GM18873 (cell line): ENCODE data around the gene TCIRG1.

Source experiments
- ATAC-seq: cut with Tn5 transposase; IDR thresholded peaks from one replicate; pipeline ENCODE4 v1.9.1; 2021; ENCODE audit warnings: mild to moderate bottlenecking, moderate library complexity, moderate number of reproducible peaks; ENCODE audit not compliant: unreplicated experiment, low FRiP score

The TCIRG1 gene

DNA sequence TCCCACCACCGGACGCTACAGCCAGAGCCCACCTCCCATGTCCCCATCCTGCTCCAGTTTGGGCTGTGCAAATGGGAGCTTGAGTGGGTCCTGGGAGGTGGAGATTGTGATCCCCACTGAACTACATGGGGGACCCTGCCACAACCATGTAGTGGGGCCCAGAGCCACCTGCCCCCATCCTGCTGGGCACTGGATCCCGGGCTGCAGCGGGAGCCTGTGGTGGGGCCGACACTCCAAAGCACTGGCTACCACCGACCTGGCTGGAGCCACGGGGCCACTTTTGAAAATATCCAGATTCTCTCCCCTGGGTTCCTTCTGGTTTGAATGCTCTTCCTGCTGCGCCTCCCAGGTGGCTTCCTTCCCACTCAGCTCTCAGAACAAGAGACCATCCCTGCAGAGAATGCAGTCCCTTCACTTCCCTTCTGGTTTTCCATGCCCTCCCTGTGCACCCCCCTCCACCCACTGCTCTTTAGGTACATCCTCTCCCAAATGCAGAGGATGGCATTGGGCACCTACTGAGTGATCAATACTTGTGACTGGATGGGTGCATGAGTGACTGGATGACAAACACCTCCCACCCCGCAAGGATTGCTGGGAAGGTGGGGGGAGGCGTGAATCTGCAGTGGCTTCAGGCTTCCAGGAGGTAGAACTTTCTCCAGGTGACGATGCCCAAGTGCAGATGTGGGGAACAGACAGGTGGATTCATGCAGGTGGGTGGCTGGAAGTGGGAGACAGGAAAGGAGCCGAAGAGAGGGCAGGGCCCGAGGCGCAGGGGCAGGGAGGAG lies 34.1 kb upstream of the TCIRG1 start:
- no peak for ATAC-seq

DNA sequence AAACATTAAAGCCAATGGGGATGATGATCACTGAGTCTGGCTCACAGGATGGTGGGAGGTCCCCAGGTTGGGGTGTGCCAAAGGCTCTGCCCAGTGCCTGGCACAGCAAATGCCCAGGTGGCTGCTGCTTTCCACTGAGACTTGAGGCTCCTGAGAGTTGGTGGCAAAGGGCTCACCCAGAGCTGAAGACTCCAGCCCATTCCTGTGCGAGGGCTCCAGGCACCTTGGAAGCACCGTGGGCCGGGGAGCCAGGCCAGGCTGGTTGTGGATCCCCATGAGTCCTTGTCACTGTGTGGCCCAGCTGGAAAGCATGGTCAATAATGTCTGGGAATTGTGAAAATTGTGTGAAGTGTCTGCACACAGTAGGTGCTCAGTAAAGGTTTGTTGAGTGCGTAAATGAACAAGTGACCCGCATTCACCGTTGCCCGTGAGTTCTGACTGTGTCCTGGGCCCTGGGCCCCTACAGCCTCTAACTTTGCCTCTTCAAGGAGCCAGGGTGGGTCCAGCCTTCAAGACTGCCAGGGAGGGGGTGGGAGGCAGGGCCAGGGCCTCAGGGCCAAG lies 32.1 kb upstream of the TCIRG1 start:
- no peak for ATAC-seq

DNA sequence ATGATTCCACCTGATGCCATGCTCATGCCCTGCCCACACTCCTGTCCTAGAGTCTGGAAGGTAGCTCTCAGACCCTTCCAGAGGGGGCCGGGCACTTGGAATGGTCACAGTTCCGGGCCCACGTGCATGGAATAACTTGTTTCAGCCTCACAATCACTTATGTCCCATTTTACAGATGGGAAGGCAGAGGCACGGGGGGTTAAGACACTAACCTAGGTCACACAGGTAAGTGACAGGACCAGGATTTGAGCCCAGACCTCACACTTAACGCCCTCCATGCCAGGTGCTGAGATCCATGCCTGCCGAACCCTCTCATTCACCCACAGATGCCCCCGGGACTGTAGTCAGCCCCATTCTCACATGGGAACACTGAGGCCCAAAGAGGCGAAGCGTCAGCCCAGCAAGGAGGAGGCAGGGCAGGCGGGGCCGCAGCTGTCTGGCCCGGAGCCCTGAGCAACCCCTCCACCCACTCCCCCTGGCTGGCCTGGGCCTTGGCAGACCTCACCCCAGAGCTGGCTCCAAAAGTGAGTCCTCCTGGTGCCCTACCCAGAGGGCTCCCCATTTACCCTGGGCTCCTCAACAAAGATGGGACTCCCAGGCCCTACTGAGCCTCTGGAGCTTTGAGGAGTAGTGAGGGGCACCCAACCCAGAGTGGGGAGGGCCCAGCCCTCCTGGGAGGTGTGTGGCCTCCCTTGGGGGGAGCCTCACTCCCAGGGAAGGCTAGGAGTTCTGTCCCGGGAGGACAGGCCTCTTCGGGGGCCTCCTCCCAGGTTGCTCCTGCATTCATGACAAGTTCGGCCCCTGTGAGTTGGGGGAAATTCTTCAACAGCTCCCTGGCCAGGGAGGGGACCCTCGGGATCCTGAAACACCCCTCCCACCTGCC lies 31.1 kb upstream of the TCIRG1 start:
- ATAC-seq, result no peak

DNA sequence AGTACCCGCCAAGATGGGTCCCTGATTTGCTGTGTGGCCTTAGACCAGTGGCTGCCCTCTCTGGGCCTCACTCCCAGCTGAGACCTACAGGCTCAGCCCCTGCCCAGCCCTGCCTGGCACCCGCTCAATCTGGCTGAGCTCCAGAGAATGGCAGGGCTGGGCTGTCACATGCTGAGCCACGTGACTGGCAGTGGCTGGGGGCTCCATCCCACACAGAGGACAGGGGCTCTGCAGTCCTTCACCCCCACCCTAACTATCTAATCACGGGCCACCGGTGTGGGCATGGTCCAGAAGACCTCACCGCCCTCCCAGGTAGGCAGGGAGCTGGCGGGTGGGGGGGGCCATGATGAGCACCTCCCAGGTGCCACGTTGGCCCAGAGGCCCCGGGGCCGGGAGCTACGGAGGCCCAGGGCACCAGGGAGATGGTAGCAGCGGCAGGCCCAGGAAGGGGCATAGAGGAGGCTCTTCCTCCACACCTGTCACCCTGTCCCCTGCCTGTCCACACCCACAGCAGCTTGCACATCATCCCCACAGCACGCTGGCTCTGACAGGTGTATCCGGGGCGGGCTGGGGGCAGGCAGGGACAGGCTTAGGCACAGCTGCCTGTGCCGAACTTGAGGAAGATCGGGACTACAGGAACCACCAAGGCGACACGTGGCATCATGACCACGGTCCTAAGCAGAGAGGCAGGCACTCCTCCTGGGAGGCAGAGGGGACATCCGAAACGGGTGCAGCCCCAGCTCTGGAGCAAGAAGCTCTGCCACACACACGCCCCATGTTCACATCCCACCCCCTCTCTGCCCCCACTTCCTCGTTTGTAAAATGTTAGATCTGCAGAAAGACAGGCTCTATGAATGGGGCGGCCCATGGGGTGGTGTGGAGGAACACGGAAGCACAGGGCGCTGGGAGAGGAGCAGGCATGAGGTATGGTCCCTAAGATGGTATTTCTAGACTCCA lies 30.2 kb upstream of the TCIRG1 start:
- no peak for ATAC-seq

DNA sequence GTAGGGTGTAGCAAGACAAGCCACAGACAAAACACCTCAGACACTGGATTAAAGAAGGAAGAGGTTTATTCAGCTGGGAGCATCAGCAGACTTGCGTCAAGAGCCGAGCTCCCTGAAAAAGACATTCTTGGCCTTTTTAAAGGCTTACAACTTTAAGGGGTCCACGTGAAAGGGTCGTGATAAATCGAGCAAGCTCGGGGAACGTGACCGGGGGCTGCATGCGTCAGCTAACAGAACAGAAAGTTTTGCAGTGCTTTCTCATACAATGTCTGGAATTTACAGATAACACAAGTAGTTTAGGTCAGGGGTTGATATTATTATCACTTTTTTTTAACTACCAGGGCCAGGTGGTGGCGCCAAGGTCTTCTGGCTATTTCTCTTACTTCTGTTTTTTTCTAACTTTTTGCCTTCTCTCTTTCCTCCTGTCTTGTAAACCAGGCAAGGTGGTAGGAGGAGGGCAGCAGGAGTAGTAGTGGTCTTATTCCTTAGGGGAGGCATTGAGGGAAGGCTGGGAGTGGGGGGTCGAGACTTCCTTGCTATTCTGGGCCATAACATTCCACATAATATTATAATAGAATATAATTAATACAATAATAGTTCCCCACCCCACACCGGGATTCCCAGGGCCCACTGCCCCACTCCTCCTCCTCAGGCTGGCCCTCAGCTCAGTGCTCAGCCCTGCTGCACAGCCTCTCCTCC lies 29.3 kb upstream of the TCIRG1 start:
- no peak for ATAC-seq

DNA sequence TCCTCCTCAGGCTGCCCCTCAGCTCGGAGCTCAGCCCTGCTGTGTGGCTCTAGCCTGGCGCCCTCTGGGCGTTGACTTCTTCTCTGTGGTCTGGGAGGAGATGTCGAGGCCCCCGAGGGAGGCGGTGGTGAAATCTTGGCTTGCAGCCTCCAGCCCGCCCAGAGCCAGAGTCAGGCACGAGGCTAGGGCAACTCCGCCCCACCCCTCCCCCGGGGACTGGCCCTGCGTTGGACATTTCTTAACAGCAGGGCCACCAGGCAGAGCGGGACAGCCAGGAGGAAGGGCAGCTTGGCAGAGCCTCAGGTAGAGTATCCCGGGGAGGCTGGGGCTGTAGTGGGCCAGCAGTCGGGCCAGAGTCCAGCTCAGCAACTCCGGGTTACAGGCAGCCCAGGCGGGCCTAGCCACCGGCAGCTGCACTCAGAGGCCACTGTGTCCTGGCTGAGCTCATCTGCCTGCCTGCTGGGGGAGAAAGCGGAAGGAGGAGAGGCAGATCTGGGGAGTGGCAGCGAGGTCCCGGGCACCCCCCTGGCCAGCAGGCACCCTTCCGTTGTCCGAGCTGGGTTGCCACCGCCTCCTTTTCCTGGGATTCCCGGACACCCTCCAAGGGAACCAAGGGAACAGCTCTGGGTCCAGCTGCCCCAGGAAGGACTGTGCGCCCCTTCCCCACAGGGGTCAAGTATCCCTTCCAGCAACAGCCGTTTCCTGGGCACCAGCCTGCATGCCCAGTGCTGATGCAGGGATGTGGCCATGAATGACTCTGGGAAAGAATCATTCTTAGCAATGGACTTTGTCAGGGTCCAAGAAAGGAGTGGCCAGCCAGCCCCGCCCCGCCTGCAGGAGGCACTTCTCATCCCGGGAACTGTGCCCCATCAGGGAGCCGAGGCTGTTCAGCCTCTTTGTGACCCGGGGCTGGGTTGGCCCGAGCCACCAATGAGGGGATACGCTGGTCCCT lies 28.5 kb upstream of the TCIRG1 start, which contains the start of gene ALDH3B1:
Gene ALDH3B1, plus strand, starts transcription at position 238 of the 952 bp plus-strand sequence. CDS start 4,971 bp downstream, outside the sequence.
- no peak for ATAC-seq

DNA sequence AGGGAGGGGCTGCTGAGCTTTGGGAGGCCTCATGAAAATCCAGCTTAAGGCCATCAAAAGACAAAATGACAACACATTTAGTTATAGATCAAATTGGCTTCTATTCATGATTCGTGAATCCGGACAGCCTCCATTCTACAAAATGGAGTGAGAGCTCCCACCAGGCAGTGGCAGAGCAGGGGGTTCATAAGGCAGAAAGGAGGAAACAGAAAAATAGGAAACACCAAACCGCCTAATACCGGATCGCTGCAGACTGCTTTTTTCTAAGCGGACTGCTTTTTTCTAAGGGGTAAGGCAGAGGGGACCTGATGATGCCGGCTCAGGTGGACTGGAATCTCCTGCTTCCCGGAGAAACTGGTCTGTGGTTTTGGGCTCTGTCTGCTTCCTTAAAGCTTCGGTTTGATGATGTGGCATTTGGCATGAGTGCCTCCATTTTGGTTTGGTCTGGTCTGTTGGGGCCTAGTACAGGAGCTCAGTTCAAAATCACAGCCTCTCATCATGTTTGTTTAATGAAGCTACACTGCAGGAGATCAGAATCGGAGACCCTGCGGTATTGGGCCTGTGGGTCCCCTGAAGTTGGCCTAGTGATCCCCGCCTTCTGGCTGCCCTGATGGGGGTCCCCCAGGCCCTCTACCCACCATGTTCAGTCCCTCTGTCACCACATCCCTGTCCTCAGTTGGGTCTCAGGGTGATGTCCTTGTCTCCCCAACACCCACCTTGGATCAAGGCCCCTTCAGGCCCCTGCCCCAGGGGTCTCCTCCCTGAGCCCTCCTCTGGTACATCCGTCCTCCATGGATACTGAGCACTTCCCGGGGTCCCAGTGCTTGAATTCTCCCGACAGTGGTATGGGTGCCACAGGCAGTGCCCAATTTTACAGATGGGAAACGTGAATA lies 27.5 kb upstream of the TCIRG1 start:
- no peak for ATAC-seq

DNA sequence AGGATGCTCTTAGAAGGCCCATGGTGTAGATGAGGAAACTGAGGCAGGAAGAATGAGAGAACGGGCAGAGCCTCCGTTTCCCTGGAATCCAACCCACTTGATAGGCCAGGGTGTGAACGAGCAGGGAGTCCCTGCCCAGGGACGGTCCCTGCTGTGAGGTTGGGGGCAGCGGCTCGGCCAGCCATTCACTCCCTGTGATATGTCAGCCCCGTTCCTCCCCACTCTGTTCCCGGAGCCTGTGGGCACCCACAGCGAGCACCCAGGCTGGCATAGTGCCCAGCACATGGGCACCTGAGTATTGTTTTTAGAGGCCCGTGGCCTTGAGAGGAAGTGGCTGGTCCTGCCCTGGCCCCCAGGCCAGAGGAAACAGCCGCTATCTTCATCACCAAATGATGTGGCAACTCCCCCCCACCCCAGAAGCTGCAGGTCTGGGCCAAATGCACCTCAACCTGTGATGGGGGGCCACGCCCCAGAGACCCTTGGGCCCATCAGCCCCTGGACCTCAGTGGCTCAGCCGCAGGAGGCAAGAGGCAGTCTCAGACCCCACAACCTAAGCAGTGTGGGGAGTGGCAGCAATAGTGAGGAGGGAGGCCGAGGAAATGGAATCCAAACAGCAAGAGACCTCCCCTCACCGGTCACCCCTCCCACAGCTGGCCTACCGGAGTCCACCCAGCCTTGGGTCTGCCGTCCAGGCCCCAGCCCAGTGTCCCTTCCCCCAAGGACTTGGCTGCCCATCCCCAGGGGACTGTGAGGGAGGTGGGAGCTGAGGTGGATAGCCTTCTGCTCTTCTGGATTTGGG lies 26.6 kb upstream of the TCIRG1 start:
- ATAC-seq, result no peak

DNA sequence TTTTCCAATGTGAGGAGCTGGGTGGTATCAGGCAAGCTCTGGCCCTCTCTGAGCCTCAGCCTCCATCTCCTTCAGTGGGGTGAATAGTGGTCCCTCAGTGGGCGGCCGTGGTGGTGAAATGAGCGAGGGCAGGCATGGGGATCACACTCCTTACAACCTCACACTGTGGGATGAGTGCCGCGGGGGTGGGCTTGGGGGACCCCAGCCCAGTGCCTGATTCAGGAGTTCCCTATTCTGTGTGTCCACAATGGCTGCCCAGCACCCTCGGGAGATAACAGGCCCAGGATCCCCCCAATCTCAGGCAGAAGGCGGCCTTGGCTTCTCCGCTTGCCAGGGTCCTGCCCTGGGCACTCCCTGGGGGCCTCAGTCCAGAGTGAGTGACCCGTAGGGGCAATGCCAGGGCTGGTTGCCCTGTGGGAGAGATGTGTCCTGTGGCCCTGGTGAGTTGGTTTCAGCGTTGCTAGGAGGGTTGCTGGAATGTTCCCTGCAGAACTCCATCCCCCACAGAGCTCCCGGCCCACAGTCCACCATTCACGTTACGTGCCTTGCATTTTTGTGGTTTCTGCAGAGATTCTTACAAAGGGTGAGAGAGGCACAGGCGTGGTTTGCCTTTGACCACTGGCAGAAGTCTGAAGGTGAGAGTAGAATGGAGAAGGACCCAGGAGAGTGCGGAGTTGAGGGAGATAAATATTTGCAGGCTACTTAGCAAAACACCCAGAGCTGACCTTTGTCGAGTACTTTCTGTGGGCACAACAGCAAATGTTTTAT lies 25.8 kb upstream of the TCIRG1 start:
- no peak for ATAC-seq

DNA sequence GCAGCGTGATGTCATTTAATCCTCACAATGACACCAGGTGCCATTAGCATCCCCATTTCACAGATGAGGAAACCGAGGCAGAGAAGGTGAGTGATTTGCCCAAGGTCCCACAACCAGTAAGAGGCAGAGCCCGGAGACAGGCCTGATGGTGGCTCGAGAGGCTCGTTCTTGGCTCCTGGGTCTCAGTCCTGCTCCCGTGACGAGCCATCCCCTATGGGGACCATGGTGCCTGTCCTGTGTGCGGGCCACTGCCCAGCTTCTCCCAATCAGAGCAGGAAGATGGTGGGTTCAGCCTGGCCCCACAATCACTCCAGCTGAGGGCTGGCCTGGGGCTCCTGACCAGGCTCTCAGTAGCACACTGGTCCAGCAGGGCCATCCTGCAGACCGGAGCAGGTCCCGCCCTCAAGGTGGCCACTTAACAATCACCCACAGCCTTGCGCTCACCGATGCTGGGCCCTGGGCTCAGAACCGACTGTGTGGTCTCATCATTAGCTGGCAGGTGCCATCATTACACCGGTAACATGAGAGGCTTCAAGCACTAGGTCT lies 25.1 kb upstream of the TCIRG1 start:
- ATAC-seq, result no peak

DNA sequence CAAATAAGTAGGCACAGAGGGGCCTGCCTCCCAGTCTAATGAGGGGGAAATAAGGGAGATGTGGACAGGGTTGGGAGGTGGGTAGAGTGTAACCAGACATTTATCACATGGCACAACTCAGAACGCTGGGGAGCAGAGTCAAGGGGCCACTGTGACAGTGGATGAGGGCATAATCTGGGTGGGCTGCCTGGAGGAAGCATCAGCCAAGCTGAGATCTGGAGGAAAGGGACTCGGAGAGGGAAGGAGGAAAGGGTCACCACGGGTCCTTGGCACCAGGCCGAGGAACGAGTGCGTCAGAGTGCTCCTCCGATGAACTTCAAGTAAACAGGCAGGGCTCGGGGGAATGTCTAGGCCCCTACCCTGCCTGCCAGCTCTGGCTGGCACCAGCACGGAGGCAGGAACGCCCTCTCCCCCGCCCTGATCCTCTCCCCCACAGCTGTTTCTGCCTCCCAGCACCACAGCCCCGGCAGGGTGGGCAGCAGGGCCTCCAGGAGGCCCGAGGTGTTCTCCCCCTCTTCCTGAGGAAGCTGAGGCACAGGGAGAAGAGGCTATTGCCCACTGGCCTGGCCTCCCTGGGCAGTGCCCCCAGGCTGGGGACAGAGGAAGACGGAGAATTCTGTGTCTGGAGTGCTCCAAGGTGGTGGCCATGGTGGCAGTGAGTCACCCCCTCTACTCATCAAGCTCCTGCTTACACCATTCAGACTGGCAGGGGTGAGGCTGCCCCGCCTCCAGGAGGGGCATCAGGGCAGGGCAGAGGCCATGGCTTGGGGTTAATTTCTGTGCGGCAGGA lies 24.5 kb upstream of the TCIRG1 start:
- ATAC-seq, result no peak

DNA sequence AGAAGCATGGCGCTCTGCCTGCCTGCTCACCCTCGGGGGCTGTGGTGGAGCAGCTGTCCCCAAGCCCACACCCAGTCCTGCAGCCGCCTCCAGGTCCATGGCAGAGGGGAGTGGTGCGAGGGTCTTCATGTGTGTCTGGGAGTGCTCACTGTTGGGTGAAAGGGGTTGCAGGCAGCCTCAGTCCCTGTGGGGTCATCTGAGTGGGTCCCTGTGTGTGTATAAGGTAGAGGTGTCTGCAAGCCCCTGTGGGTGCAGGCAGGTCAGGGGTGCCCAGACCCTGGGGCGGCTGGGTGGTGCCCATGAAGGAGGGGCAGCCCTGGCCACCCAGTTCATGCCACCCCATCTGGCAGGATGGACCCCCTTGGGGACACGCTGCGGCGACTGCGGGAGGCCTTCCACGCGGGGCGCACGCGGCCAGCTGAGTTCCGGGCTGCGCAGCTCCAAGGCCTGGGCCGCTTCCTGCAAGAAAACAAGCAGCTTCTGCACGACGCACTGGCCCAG lies 23.8 kb upstream of the TCIRG1 start:
- no peak for ATAC-seq

DNA sequence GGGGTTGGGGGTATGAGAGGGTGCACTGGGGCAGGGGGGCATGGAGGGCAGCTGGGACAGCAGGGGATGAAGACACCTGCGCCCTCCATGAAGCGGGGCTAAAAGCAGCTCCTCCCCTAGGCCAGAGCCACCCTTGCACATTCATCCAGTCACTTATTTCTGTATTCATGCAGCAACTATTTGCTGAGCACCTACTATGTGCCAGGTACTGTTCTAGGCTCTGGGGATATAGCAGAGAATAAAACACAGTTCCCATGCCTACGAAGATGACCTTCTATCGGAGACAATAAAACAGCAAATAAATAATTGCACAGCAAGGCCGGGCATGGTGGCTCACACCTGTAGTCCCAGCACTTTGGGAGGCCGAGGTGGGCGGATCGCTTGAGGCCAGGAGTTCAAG lies 23.4 kb upstream of the TCIRG1 start:
- no peak for ATAC-seq

DNA sequence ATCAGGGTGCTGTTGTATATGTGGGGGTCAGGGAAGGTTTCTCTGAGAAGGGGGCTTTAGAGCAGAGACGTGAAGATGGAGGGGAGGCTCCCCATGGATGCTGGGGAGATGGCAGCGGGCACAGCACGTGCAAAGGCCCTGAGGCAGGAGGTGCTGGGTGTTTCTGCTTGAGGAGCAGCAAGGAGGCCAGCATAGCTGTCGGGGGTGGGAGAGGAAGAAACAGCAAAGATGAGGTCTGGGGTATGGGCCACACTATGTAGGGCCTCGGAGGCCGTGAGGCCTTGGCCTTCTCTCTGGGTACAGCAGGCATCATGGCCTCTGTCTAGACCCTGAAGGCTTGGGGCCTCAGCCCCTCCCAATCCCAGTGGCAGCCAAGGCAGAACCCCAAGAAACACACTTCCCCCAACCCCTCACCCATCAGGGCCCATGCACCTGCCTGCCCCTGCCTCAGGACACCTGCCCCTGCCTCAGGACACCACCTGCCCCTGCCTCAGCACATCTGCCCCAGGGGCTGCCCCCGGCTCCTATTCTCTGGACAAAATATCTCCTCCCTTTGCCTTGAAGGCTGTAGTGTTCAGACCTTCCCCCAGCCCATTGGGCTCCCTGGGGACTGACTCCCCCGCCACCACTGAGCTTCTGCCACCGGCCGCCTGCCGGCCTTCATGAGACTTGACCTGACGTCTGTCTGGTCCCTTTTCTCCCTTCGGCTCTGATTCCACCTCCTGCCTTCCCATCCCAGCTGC lies 22.5 kb upstream of the TCIRG1 start:
- ATAC-seq, result no peak
